A549 (cell line): ENCODE measurements around the gene C20orf173. TPM values are rescaled to one million over a fixed set of nuclear protein-coding genes. Genes with fewer than 3 reads are reported as not detected.

Experiments
- ATAC-seq, 2 experiments: fragments of 200-7000 bp in 1 of 2; fragments of >200 bp in 1 of 2; cut with Nextera tagmentation in 1 of 2; cut with Tn5 transposase in 1 of 2; 3 replicates each; pipeline versions ENCODE4 v1.8.0 to v1.9.1; 2018 to 2020; ENCODE audit warnings: mild to moderate bottlenecking in 1 of 2, moderate library complexity in 1 of 2
- CTCF ChIA-PET: fragments of 300-600 bp; sonication (Branson Sonifier 250); formaldehyde crosslinking; extraction: SDS; loops from one replicate; lab custom pipeline; 2021; ENCODE audit warnings: antibody characterized with exemption, inconsistent platforms; lab: Yijun Ruan, JAX
- POLR2A ChIA-PET: fragments of 350-600 bp; formaldehyde crosslinking; extraction: SDS; loops from one replicate; lab custom pipeline; 2021; ENCODE audit warnings: antibody characterized with exemption, inconsistent platforms; lab: Yijun Ruan, JAX
- DNase-seq, 2 experiments: peaks; one replicate each; pipeline versions ENCODE4 v3.0.0 to v3.0.0-alpha.2; 2011 to 2016; ENCODE audit warnings: low read depth in 1 of 2, low spot score in 1 of 2
- FAIRE-seq: peaks from 2 replicates; lab custom pipeline; 2011; peaks lifted over from hg19 to GRCh38; lab: Jason Lieb, UNC
- H3K27ac ChIP-seq, 2 experiments: fragments of >200 bp; sonication (Bioruptor Twin); formaldehyde crosslinking; 3 replicates each; pipeline ENCODE4 v1.5.1; 2016 to 2017
- H3K4me1 ChIP-seq: fragments of >200 bp; sonication (Bioruptor Twin); formaldehyde crosslinking; 3 replicates; pipeline ENCODE4 v1.6.1; 2016
- H3K4me2 ChIP-seq: fragments of >200 bp; sonication (Bioruptor Twin); formaldehyde crosslinking; 3 replicates; pipeline ENCODE4 v1.6.1; 2016
- H3K4me3 ChIP-seq: fragments of >200 bp; sonication (Bioruptor Twin); formaldehyde crosslinking; 3 replicates; pipeline ENCODE4 v1.5.1; 2016
- H3K9me3 ChIP-seq: fragments of >200 bp; sonication (Bioruptor Twin); formaldehyde crosslinking; 3 replicates; pipeline ENCODE4 v1.6.1; 2016
- BHLHE40 ChIP-seq: IDR thresholded peaks from 2 replicates; pipeline ENCODE4 v1.6.1; 2012; ENCODE audit warnings: low read depth, low read length, inconsistent platforms
- CBX8 ChIP-seq: fragments of 200-600 bp; sonication (generic); IDR thresholded peaks from 2 replicates; pipeline ENCODE4 v1.6.1; 2016
- CEBPB ChIP-seq, 2 experiments: fragments of >200 bp in 1 of 2; sonication (Bioruptor Twin) in 1 of 2; formaldehyde crosslinking in 1 of 2; IDR thresholded peaks; 2 replicates each; pipeline ENCODE4 v1.6.1; 2012 to 2016
- CHD2 ChIP-seq: fragments of 150-350 bp; IDR thresholded peaks from 2 replicates; pipeline ENCODE4 v1.6.1; 2014; ENCODE audit warnings: low read length; ENCODE audit not compliant: partially characterized antibody
- GATA3 ChIP-seq: IDR thresholded peaks from 2 replicates; pipeline ENCODE4 v1.6.1; 2012; ENCODE audit warnings: borderline replicate concordance
- HDAC2 ChIP-seq: fragments of 200-600 bp; sonication (generic); IDR thresholded peaks from 2 replicates; pipeline ENCODE4 v1.6.1; 2016
- HOXB5 ChIP-seq: fragments of 250-450 bp; sonication (Bioruptor Pico); IDR thresholded peaks from 2 replicates; pipeline ENCODE4 v1.5.0; 2020; ENCODE audit warnings: mild to moderate bottlenecking, moderate library complexity
- JUN ChIP-seq, 2 experiments: fragments of >200 bp; sonication (Bioruptor Twin); formaldehyde crosslinking; IDR thresholded peaks; 2 replicates in 1 of 2; 3 replicates in 1 of 2; pipeline ENCODE4 v1.6.1; 2016 to 2017
- JUNB ChIP-seq: fragments of >200 bp; sonication (Bioruptor Twin); formaldehyde crosslinking; IDR thresholded peaks from 2 replicates; pipeline ENCODE4 v1.6.1; 2016
- KDM1A ChIP-seq: fragments of 200-600 bp; sonication (generic); IDR thresholded peaks from 2 replicates; pipeline ENCODE4 v1.6.1; 2016; ENCODE audit warnings: low read depth, mild to moderate bottlenecking
- KDM5A ChIP-seq: fragments of 200-600 bp; sonication (generic); IDR thresholded peaks from 2 replicates; pipeline ENCODE4 v1.6.1; 2016; ENCODE audit warnings: antibody characterized with exemption, mild to moderate bottlenecking
- MAFK ChIP-seq: fragments of 450-650 bp; IDR thresholded peaks from 2 replicates; pipeline ENCODE4 v1.6.1; 2014; ENCODE audit not compliant: partially characterized antibody
- MAZ ChIP-seq: fragments of 150-350 bp; IDR thresholded peaks from 2 replicates; pipeline ENCODE4 v1.6.1; 2014; ENCODE audit warnings: antibody characterized with exemption, low read depth, low read length, borderline replicate concordance
- MYC ChIP-seq: IDR thresholded peaks from 2 replicates; pipeline ENCODE4 v1.6.1; 2012; ENCODE audit warnings: mild to moderate bottlenecking, inconsistent platforms, low read length, improper control_type of control experiment, borderline replicate concordance
- NFE2L2 ChIP-seq: fragments of 150-350 bp; conservative IDR thresholded peaks from 2 replicates; pipeline ENCODE4 v1.6.1; 2014; ENCODE audit warnings: low read length
- NPAS2 ChIP-seq: fragments of 250-450 bp; sonication (Bioruptor Pico); IDR thresholded peaks from 2 replicates; pipeline ENCODE4 v1.8.0; 2022; ENCODE audit warnings: mild to moderate bottlenecking, moderate library complexity, borderline replicate concordance
- NR3C1 ChIP-seq: fragments of >200 bp; sonication (Bioruptor Twin); formaldehyde crosslinking; IDR thresholded peaks from 3 replicates; pipeline ENCODE4 v1.6.1; 2017
- RAD21 ChIP-seq, 2 experiments: fragments of >200 bp in 1 of 2; sonication (Bioruptor Twin) in 1 of 2; formaldehyde crosslinking in 1 of 2; IDR thresholded peaks in 1 of 2; conservative IDR thresholded peaks in 1 of 2; 2 replicates in 1 of 2; 3 replicates in 1 of 2; pipeline ENCODE4 v1.6.1; 2012 to 2018; ENCODE audit warnings: inconsistent platforms in 1 of 2
- RCOR1 ChIP-seq: fragments of 150-350 bp; IDR thresholded peaks from 2 replicates; pipeline ENCODE4 v1.6.1; 2014; ENCODE audit warnings: antibody characterized with exemption, low read length, low read depth
- RFX5 ChIP-seq: fragments of 450-650 bp; IDR thresholded peaks from 2 replicates; pipeline ENCODE4 v1.7.1; 2014; ENCODE audit warnings: antibody characterized with exemption, mild to moderate bottlenecking, moderate library complexity
- RNF2 ChIP-seq: fragments of 200-600 bp; sonication (generic); IDR thresholded peaks from 2 replicates; pipeline ENCODE4 v1.6.1; 2016; ENCODE audit warnings: low read depth, mild to moderate bottlenecking, antibody characterized with exemption, moderate library complexity, borderline replicate concordance
- SMC3 ChIP-seq: fragments of >200 bp; sonication (Bioruptor Twin); formaldehyde crosslinking; IDR thresholded peaks from 3 replicates; pipeline ENCODE4 v1.6.1; 2018; ENCODE audit warnings: inconsistent platforms
- TP53 ChIP-seq: fragments of 250-450 bp; sonication (Bioruptor Pico); IDR thresholded peaks from 2 replicates; pipeline ENCODE4 v1.5.0; 2021; ENCODE audit warnings: mild to moderate bottlenecking, moderate library complexity
- ZFP36 ChIP-seq: fragments of 450-650 bp; IDR thresholded peaks from 2 replicates; pipeline ENCODE4 v1.6.1; 2014; ENCODE audit warnings: borderline replicate concordance; ENCODE audit not compliant: partially characterized antibody
- ZNF302 ChIP-seq: fragments of 250-450 bp; sonication (Bioruptor Pico); IDR thresholded peaks from 2 replicates; pipeline ENCODE4 v1.9.0; 2021; ENCODE audit warnings: inconsistent platforms, mild to moderate bottlenecking, moderate library complexity
- WGBS: methylation state at CpG from one replicate; pipeline ENCODE4 v1.1.6; 2017; ENCODE audit errors: missing lambda C conversion rate; 5-methylcytosine and 5-hydroxymethylcytosine counted together
- polyA plus RNA-seq, 4 experiments: library from polyadenylated mRNA; depleted of rRNA in 3 of 4; stranded (reverse); fragments of >200 nt; fragmentation: RNase III in 1 of 4; extraction: RNeasy Plus Mini Kit Qiagen cat#74134 plus additional on column Dnase treatment in 1 of 4; gene quantifications; 2 replicates in 3 of 4; 3 replicates in 1 of 4; pipeline ENCODE4 v1.2.3, GENCODE V29; 2011 to 2017
- TF ChIP-seq, protein P1 (sequence below): fragments of 200-600 bp; sonication (generic); IDR thresholded peaks from 2 replicates; pipeline ENCODE4 v1.6.1; 2016; ENCODE audit warnings: antibody characterized with exemption, mild to moderate bottlenecking, moderate library complexity
- TF ChIP-seq, protein P2 (sequence below): fragments of >200 bp; sonication (Bioruptor Twin); formaldehyde crosslinking; IDR thresholded peaks from 3 replicates; pipeline ENCODE4 v1.5.1; 2016
- TF ChIP-seq, protein P3 (sequence below): fragments of 250-450 bp; sonication (Bioruptor Pico); IDR thresholded peaks from 2 replicates; pipeline ENCODE4 v1.5.0; 2021; ENCODE audit warnings: mild to moderate bottlenecking, moderate library complexity, borderline replicate concordance
- TF ChIP-seq, protein P4 (sequence below): IDR thresholded peaks from 2 replicates; pipeline ENCODE4 v1.6.1; 2012
- TF ChIP-seq, protein P5 (sequence below): fragments of 150-350 bp; IDR thresholded peaks from 2 replicates; pipeline ENCODE4 v1.6.1; 2014; ENCODE audit warnings: low read depth, mild to moderate bottlenecking, low read length
- TF ChIP-seq, protein P6 (sequence below): fragments of >200 bp; sonication (Bioruptor Twin); formaldehyde crosslinking; IDR thresholded peaks from 2 replicates; pipeline ENCODE4 v1.6.1; 2016

Gene C20orf173
- polyA plus RNA-seq, 2 of the 4 experiments (the other 2 are of a cell fraction): not detected

DNA sequence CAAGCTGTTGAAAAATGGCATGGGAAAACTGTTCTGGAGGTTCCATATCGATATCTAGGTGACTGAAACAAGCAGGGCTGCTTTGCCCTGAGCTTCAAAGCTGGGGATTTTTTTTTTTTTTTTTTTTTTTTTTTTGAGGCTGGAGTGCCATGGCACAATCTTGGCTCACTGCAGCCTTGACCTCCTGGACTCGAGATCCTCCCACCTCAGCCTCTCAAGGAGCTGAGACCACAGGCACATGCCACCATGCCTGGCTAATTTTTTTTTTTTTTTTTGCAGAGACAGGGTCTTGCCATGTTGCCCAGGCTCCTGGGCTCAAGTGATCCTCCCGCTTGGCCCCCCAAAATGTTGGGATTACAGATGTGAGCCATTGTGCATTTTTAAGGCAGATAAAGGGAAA, 23.5 kb upstream of the C20orf173 start:
- FAIRE-seq (no peak), DNase-seq (no peak), ATAC-seq (no peak)
- Histone ChIP-seq H3K27ac (no peak overlapping the region), H3K9me3 (no peaks in the 10 kb centered on the region), H3K4me1 (no peaks in the 10 kb centered on the region), H3K4me3 (no peak overlapping the region), H3K4me2 (no peak overlapping the region)
- 94% methylated on average over 3 of the region's 3 CpGs for WGBS
- TF ChIP-seq, protein P1, sequence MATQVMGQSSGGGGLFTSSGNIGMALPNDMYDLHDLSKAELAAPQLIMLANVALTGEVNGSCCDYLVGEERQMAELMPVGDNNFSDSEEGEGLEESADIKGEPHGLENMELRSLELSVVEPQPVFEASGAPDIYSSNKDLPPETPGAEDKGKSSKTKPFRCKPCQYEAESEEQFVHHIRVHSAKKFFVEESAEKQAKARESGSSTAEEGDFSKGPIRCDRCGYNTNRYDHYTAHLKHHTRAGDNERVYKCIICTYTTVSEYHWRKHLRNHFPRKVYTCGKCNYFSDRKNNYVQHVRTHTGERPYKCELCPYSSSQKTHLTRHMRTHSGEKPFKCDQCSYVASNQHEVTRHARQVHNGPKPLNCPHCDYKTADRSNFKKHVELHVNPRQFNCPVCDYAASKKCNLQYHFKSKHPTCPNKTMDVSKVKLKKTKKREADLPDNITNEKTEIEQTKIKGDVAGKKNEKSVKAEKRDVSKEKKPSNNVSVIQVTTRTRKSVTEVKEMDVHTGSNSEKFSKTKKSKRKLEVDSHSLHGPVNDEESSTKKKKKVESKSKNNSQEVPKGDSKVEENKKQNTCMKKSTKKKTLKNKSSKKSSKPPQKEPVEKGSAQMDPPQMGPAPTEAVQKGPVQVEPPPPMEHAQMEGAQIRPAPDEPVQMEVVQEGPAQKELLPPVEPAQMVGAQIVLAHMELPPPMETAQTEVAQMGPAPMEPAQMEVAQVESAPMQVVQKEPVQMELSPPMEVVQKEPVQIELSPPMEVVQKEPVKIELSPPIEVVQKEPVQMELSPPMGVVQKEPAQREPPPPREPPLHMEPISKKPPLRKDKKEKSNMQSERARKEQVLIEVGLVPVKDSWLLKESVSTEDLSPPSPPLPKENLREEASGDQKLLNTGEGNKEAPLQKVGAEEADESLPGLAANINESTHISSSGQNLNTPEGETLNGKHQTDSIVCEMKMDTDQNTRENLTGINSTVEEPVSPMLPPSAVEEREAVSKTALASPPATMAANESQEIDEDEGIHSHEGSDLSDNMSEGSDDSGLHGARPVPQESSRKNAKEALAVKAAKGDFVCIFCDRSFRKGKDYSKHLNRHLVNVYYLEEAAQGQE: no peak
- TF ChIP-seq NFE2L2 (no peak), CBX8 (no peak), MYC (no peak), HOXB5 (no peak), ZFP36 (no peak), RAD21 (conservative IDR thresholded peaks at IDR 0.05 in 1 of 2, IDR thresholded peaks at IDR 0.05 in 1 of 2) (no peak), KDM5A (no peak), TP53 (CRISPR knock-in tag) (no peak), ZNF302 (CRISPR knock-in tag) (no peak), CHD2 (no peak)
- TF ChIP-seq, protein P2, sequence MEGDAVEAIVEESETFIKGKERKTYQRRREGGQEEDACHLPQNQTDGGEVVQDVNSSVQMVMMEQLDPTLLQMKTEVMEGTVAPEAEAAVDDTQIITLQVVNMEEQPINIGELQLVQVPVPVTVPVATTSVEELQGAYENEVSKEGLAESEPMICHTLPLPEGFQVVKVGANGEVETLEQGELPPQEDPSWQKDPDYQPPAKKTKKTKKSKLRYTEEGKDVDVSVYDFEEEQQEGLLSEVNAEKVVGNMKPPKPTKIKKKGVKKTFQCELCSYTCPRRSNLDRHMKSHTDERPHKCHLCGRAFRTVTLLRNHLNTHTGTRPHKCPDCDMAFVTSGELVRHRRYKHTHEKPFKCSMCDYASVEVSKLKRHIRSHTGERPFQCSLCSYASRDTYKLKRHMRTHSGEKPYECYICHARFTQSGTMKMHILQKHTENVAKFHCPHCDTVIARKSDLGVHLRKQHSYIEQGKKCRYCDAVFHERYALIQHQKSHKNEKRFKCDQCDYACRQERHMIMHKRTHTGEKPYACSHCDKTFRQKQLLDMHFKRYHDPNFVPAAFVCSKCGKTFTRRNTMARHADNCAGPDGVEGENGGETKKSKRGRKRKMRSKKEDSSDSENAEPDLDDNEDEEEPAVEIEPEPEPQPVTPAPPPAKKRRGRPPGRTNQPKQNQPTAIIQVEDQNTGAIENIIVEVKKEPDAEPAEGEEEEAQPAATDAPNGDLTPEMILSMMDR: no peak
- TF ChIP-seq, protein P3, sequence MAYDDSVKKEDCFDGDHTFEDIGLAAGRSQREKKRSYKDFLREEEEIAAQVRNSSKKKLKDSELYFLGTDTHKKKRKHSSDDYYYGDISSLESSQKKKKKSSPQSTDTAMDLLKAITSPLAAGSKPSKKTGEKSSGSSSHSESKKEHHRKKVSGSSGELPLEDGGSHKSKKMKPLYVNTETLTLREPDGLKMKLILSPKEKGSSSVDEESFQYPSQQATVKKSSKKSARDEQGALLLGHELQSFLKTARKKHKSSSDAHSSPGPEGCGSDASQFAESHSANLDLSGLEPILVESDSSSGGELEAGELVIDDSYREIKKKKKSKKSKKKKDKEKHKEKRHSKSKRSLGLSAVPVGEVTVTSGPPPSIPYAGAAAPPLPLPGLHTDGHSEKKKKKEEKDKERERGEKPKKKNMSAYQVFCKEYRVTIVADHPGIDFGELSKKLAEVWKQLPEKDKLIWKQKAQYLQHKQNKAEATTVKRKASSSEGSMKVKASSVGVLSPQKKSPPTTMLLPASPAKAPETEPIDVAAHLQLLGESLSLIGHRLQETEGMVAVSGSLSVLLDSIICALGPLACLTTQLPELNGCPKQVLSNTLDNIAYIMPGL (CRISPR knock-in tag): no peak
- POLR2A ChIA-PET: no interaction called here
- CTCF ChIA-PET: no interaction called here

DNA sequence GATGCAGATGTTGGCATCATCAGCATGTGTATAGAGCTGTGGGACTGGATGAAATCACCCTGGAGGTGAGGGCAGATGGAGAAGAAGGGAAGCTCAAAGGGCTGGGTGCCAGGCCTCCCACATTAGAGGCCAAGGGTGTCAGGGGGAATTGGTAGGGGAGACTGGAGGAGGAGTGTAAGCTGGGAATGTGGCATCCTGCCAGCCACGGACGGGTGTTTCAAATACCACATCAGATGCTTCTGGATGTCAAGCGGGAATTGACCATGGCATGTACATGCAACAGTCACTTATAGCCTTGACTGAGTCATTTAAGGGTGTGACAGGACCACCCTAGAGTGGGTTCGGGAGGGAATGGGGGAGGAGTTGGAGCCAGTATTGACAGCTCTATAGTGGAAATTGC, 22.1 kb upstream of the C20orf173 start:
- FAIRE-seq: no peak

More for the DNA sequence above, 22.1 kb upstream of the C20orf173 start:
- no peaks in the 10 kb centered on the region for H3K9me3 ChIP-seq
- no peak for DNase-seq
- no peaks in the 10 kb centered on the region for H3K4me1 ChIP-seq
- no peak overlapping the region for H3K4me2 ChIP-seq
- TF ChIP-seq KDM1A (no peak), GATA3 (no peak), MAZ (no peak), JUNB (no peak), CEBPB (IDR thresholded peaks at IDR 0.05) (no peak), ZNF302 (CRISPR knock-in tag) (no peak), NPAS2 (no peak), HDAC2 (no peak), JUN (IDR thresholded peaks at IDR 0.05) (no peak), RNF2 (no peak), RFX5 (no peak), BHLHE40 (no peak), SMC3 (no peak), NR3C1 (no peak), MAFK (no peak), RCOR1 (no peak), HOXB5 (no peak)
- TF ChIP-seq, protein P4, sequence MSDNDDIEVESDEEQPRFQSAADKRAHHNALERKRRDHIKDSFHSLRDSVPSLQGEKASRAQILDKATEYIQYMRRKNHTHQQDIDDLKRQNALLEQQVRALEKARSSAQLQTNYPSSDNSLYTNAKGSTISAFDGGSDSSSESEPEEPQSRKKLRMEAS: no peak
- TF ChIP-seq, protein P5, sequence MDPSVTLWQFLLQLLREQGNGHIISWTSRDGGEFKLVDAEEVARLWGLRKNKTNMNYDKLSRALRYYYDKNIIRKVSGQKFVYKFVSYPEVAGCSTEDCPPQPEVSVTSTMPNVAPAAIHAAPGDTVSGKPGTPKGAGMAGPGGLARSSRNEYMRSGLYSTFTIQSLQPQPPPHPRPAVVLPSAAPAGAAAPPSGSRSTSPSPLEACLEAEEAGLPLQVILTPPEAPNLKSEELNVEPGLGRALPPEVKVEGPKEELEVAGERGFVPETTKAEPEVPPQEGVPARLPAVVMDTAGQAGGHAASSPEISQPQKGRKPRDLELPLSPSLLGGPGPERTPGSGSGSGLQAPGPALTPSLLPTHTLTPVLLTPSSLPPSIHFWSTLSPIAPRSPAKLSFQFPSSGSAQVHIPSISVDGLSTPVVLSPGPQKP: no peak
- TF ChIP-seq, protein P6, sequence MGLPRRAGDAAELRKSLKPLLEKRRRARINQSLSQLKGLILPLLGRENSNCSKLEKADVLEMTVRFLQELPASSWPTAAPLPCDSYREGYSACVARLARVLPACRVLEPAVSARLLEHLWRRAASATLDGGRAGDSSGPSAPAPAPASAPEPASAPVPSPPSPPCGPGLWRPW: no peak
- H3K27ac ChIP-seq: no peak overlapping the region
- ChIA-PET POLR2A (no interaction called here), CTCF (interaction anchor here (0.6 to 1.6 kb wide), 3 partner anchors 10 to 443 kb away, joined by 3 to 4 read pairs (median 4); no protein-coding TSS in a partner anchor)
- ATAC-seq: no peak
- no peak overlapping the region for H3K4me3 ChIP-seq
- WGBS: 87% methylated on average over 4 of the region's 4 CpGs
